IMR-90 (cell line): ENCODE data around the gene PHEX. TPM values are rescaled to one million over a fixed set of nuclear protein-coding genes. Genes with fewer than 3 reads are reported as not detected.

Source experiments
- ATAC-seq: fragments of 200-7000 bp; cut with Tn5 transposase; 2 replicates; pipeline ENCODE4 v1.9.1; 2020; ENCODE audit warnings: low read depth, mild to moderate bottlenecking, moderate library complexity
- BruUV-seq: library from RNA; stranded (reverse); fragments of 400-500 nt; replicated peaks from 2 replicates; lab custom pipeline; 2021; lab: Mats Ljungman, UMichigan
- CTCF ChIA-PET: fragments of 300-600 bp; formaldehyde crosslinking; extraction: SDS; loops from one replicate; lab custom pipeline; 2021; ENCODE audit warnings: antibody characterized with exemption; lab: Yijun Ruan, JAX
- POLR2A ChIA-PET: fragments of 300-600 bp; sonication (Branson Sonifier 250); formaldehyde crosslinking; loops from one replicate; lab custom pipeline; 2022; ENCODE audit warnings: antibody characterized with exemption; ENCODE audit not compliant: unreplicated experiment; lab: Charles Lee
- DNase-seq: peaks from one replicate; pipeline ENCODE4 v3.0.0; 2013
- H2AFZ ChIP-seq: replicated peaks from 2 replicates; pipeline ENCODE3; 2013; ENCODE audit warnings: low read length, mild to moderate bottlenecking; ENCODE audit not compliant: poor library complexity
- H2AK5ac ChIP-seq: 2 replicates; pipeline ENCODE4 v1.6.1; 2013; ENCODE audit warnings: low read depth, low read length, inconsistent platforms
- H2AK9ac ChIP-seq: replicated peaks from 2 replicates; pipeline ENCODE3; 2013; ENCODE audit warnings: mild to moderate bottlenecking, low read depth, low read length, moderate library complexity; ENCODE audit not compliant: poor library complexity
- H2BK120ac ChIP-seq: 2 replicates; pipeline ENCODE4 v1.6.1; 2013; ENCODE audit warnings: low read depth, low read length, inconsistent platforms
- H2BK15ac ChIP-seq: 3 replicates; pipeline ENCODE4 v1.6.1; 2013; ENCODE audit warnings: low read depth, low read length, inconsistent platforms
- H2BK20ac ChIP-seq: 2 replicates; pipeline ENCODE4 v1.6.1; 2013; ENCODE audit warnings: low read depth, mild to moderate bottlenecking, inconsistent platforms, low read length, moderate library complexity
- H2BK5ac ChIP-seq: 2 replicates; pipeline ENCODE4 v1.6.1; 2013; ENCODE audit warnings: mild to moderate bottlenecking, low read depth, low read length, inconsistent platforms; ENCODE audit not compliant: poor library complexity, severe bottlenecking
- H3K14ac ChIP-seq: replicated peaks from 2 replicates; pipeline ENCODE4 v1.6.1; 2013; ENCODE audit warnings: low read depth, low read length, inconsistent platforms
- H3K18ac ChIP-seq: 2 replicates; pipeline ENCODE4 v1.6.1; 2013; ENCODE audit warnings: low read depth, low read length, control low read depth
- H3K23ac ChIP-seq: 2 replicates; pipeline ENCODE4 v1.6.1; 2013; ENCODE audit warnings: low read depth, low read length, inconsistent platforms
- H3K27ac ChIP-seq: 2 replicates; pipeline ENCODE4 v1.5.1; 2013; ENCODE audit warnings: mild to moderate bottlenecking, control low read depth, low read length; ENCODE audit not compliant: insufficient read depth
- H3K27me3 ChIP-seq: 2 replicates; pipeline ENCODE4 v1.6.1; 2013; ENCODE audit warnings: low read length; ENCODE audit not compliant: control insufficient read depth, insufficient read depth
- H3K36me3 ChIP-seq: 2 replicates; pipeline ENCODE4 v1.6.1; 2013; ENCODE audit warnings: low read length, mixed read lengths; ENCODE audit not compliant: control insufficient read depth, insufficient read depth
- H3K4ac ChIP-seq: 2 replicates; pipeline ENCODE4 v1.6.1; 2013; ENCODE audit warnings: low read depth, low read length, inconsistent platforms
- H3K4me1 ChIP-seq: 2 replicates; pipeline ENCODE4 v1.6.1; 2013; ENCODE audit warnings: low read length, mixed read lengths; ENCODE audit not compliant: control insufficient read depth, insufficient read depth
- H3K4me2 ChIP-seq: 2 replicates; pipeline ENCODE4 v1.6.1; 2013; ENCODE audit warnings: low read depth, mild to moderate bottlenecking, control low read depth, low read length, moderate library complexity
- H3K4me3 ChIP-seq: 2 replicates; pipeline ENCODE4 v1.5.1; 2013; ENCODE audit warnings: low read depth, mild to moderate bottlenecking, control low read depth, low read length, moderate library complexity; ENCODE audit not compliant: insufficient read depth
- H3K56ac ChIP-seq: 2 replicates; pipeline ENCODE4 v1.6.1; 2013; ENCODE audit warnings: low read length, inconsistent platforms; ENCODE audit not compliant: insufficient read depth; ENCODE audit errors: extremely low read depth
- H3K79me1 ChIP-seq, 2 experiments: 2 replicates each; pipeline ENCODE4 v1.6.1; 2013; ENCODE audit warnings: low read length in 2 of 2, inconsistent platforms in 1 of 2, low read depth in 1 of 2
- H3K9ac ChIP-seq: 2 replicates; pipeline ENCODE4 v1.6.1; 2013; ENCODE audit warnings: low read depth, low read length, control low read depth
- H3K9me1 ChIP-seq: 2 replicates; pipeline ENCODE4 v1.6.1; 2013; ENCODE audit warnings: low read length, inconsistent platforms; ENCODE audit not compliant: insufficient read depth
- H3K9me3 ChIP-seq: 2 replicates; pipeline ENCODE4 v1.6.1; 2013; ENCODE audit warnings: low read length; ENCODE audit not compliant: control insufficient read depth, insufficient read depth
- H4K20me1 ChIP-seq: 2 replicates; pipeline ENCODE4 v1.6.1; 2013; ENCODE audit warnings: low read length, inconsistent platforms; ENCODE audit not compliant: insufficient read depth
- H4K5ac ChIP-seq: 2 replicates; pipeline ENCODE4 v1.6.1; 2013; ENCODE audit warnings: mild to moderate bottlenecking, low read depth, low read length, control low read depth
- H4K8ac ChIP-seq, 2 experiments: 2 replicates each; pipeline ENCODE4 v1.6.1; 2013; ENCODE audit warnings: low read depth in 2 of 2, low read length in 2 of 2, control low read depth in 1 of 2, inconsistent platforms in 1 of 2
- H4K91ac ChIP-seq: 2 replicates; pipeline ENCODE4 v1.6.1; 2013; ENCODE audit warnings: low read depth, low read length, inconsistent platforms; ENCODE audit not compliant: insufficient read depth
- BHLHE40 ChIP-seq: fragments of 150-350 bp; IDR thresholded peaks from 2 replicates; pipeline ENCODE4 v1.6.1; 2016; ENCODE audit warnings: mild to moderate bottlenecking, low read depth, low read length
- CHD1 ChIP-seq: IDR thresholded peaks from 2 replicates; pipeline ENCODE4 v1.6.1; 2012; ENCODE audit warnings: low read depth, low read length, improper control_type of control experiment
- MAZ ChIP-seq: IDR thresholded peaks from 2 replicates; pipeline ENCODE4 v1.6.1; 2012; ENCODE audit warnings: low read depth, mild to moderate bottlenecking, low read length, improper control_type of control experiment, moderate library complexity, borderline replicate concordance
- MXI1 ChIP-seq: IDR thresholded peaks from 2 replicates; pipeline ENCODE4 v1.6.1; 2012; ENCODE audit warnings: low read depth, mild to moderate bottlenecking, low read length, moderate library complexity, borderline replicate concordance
- NFE2L2 ChIP-seq: fragments of 150-350 bp; IDR thresholded peaks from 2 replicates; pipeline ENCODE4 v1.6.1; 2016; ENCODE audit warnings: low read depth, mild to moderate bottlenecking, low read length
- RCOR1 ChIP-seq: IDR thresholded peaks from 2 replicates; pipeline ENCODE4 v1.6.1; 2012; ENCODE audit warnings: mild to moderate bottlenecking, low read length, improper control_type of control experiment; ENCODE audit not compliant: insufficient replicate concordance
- SMC3 ChIP-seq: fragments of 150-350 bp; IDR thresholded peaks from 2 replicates; pipeline ENCODE4 v1.6.1; 2016; ENCODE audit warnings: low read depth, mild to moderate bottlenecking, antibody characterized with exemption, low read length, moderate library complexity
- WGBS, 2 experiments: methylation state at CpG; one replicate each; pipeline versions ENCODE4 v1.1.5 to v1.1.7; 2013; ENCODE audit warnings: missing lambda C conversion rate in 2 of 2; ENCODE audit not compliant: insufficient read length in 1 of 2; ENCODE audit errors: extremely low coverage in 2 of 2; 5-methylcytosine and 5-hydroxymethylcytosine counted together
- dilution Hi-C: fragments of 300-500 bp; cut with HindIII; formaldehyde crosslinking; loops from one replicate; pipeline ENCODE4 v1.14.3; 2018; ENCODE audit warnings: low sequenced_read_pairs; ENCODE audit not compliant: unreplicated experiment
- in situ Hi-C: fragments of 300-500 bp; cut with MboI; formaldehyde crosslinking; loops from 3 replicates; pipeline ENCODE4 v1.14.3; 2019; ENCODE audit warnings: low sequenced_read_pairs, inconsistent platforms, mixed read lengths
- intact Hi-C: fragments of 100-400 bp; cut with micrococcal nuclease; formaldehyde crosslinking; loops from 2 replicates; pipeline ENCODE4 v1.10.0; 2022
- polyA plus RNA-seq, 3 experiments: library from polyadenylated mRNA; depleted of rRNA; stranded (reverse); fragments of >200 nt; gene quantifications; 2 replicates each; pipeline ENCODE4 v1.2.3, GENCODE V29; 2012; ENCODE audit warnings: low replicate concordance in 1 of 3
- total RNA-seq: library from RNA; depleted of rRNA; stranded (reverse); fragments of >200 nt; gene quantifications from 2 replicates; pipeline ENCODE4 v1.2.3, GENCODE V29; 2012

The PHEX gene
- total and polyA plus RNA-seq, 2 of the 4 experiments (the other 2 are of a cell fraction) = 0.10 to 0.18 TPM

DNA sequence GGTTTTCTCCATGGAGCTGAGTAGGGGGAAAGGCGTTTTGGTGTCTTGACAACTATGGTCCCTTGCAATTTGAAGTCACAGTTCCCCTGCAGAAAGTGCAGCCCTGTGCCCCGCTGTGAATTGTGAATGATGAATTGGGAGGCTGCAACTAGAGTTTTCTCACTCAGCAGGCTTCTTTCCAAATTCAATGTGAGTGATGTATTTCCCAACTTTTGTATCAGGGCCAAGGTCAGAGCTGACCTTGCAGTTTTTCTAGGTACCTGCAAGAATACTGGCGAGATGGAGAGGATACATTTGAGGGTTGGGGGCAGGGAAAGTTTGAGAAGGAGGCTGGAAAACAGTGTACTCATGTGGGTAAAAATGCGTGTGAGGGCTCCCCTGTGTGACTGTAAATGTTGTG, 11.7 kb downstream of the PHEX start:
- Histone ChIP-seq H4K91ac (no peak overlapping the region), H3K79me1 (no peaks in the 10 kb centered on the region), H2BK120ac (no peak overlapping the region), H3K27ac (no peak overlapping the region), H3K27me3 (no peaks in the 10 kb centered on the region), H3K23ac (no peak overlapping the region), H3K36me3 (no peaks in the 10 kb centered on the region), H3K4me2 (no peak overlapping the region), H2BK20ac (no peak overlapping the region), H2AK5ac (no peak overlapping the region), H3K18ac (no peak overlapping the region), H2AK9ac (no peak overlapping the region), H3K9me1 (no peaks in the 10 kb centered on the region), H4K8ac (no peak overlapping the region), H3K9ac (no peak overlapping the region), H4K5ac (no peak overlapping the region), H3K56ac (no peak overlapping the region), H2AFZ (no peak overlapping the region), H2BK5ac (no peak overlapping the region), H3K4me3 (no peak overlapping the region), H3K4ac (no peak overlapping the region), H3K14ac (no peak overlapping the region), H3K9me3 (no peaks in the 10 kb centered on the region), H2BK15ac (no peak overlapping the region), H3K4me1 (no peaks in the 10 kb centered on the region), H4K20me1 (no peaks in the 10 kb centered on the region)
- intact Hi-C loops (no loop called here), dilution Hi-C loops (no loop called here), in situ Hi-C loops (no loop called here)
- DNase-seq (no peak), ATAC-seq (no peak)
- ChIA-PET POLR2A (no interaction called here), CTCF (interaction anchor here (0.6 kb wide), 1 partner anchor 1527 kb away, joined by 4 read pairs; no protein-coding TSS in a partner anchor)
- no CpG with 5 or more reads among the region's 4 CpGs for WGBS, 2 experiments
- BruUV-seq = no TSS peak
- no peak for TF ChIP-seq BHLHE40
- no peak for TF ChIP-seq SMC3
- no peak for TF ChIP-seq RCOR1
- TF ChIP-seq MXI1 = no peak
- no peak for TF ChIP-seq CHD1
- no peak for TF ChIP-seq MAZ
- no peak for TF ChIP-seq NFE2L2
